SIG-M5 treated with dmso at 0.1 percent for 504 hours (cell line): ENCODE data around the gene STAC.
A peak's percentile ranks its signal among the peaks of the same experiment; 100 is the strongest.
"Not testable (repeated sequence)": the region's sequence is repeated elsewhere in the genome, so short reads cannot be mapped to it uniquely, and the experiment has no call there.

Experiments used
- DNase-seq: peaks from one replicate; lab custom pipeline; 2025; ENCODE audit not compliant: unreplicated experiment; lab: John Stamatoyannopoulos, UW

The STAC gene

DNA sequence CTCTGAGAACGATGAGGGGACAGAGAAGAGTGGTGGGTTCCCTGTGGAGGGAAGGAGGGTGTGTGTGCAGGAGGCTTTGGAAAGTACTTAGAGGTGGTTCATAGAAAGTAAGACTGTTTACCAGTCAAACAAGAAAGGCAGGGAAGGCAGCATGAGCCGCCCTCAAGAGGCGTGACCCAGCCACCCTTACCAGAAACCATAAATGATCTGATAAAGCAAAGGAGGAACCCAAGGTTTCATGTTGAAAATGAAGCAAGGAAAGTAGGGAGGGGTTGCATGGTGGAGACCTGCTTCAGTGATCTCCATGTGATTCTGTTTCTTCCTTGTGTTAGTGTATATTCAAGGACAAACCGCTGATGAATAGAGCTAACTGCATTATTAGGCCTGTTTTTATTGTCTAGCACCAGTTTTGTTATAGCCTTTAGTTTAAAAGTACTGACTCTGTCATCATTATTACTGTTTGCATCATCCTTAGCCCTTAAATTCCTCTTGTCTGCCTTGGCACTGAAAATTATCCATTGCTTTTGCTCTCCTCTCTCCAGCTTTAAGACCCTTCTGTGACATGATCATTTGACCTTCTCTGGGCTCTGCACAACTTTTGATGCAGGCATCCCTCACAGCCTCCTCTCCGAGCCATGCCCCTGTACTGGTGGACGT, 96.1 kb downstream of the STAC start:
- DNase-seq, result no peak

- no peak for DNase-seq
These were observed 97.4 kb downstream of the STAC start for GRCh38 chr3:36477655-36478054.

DNA sequence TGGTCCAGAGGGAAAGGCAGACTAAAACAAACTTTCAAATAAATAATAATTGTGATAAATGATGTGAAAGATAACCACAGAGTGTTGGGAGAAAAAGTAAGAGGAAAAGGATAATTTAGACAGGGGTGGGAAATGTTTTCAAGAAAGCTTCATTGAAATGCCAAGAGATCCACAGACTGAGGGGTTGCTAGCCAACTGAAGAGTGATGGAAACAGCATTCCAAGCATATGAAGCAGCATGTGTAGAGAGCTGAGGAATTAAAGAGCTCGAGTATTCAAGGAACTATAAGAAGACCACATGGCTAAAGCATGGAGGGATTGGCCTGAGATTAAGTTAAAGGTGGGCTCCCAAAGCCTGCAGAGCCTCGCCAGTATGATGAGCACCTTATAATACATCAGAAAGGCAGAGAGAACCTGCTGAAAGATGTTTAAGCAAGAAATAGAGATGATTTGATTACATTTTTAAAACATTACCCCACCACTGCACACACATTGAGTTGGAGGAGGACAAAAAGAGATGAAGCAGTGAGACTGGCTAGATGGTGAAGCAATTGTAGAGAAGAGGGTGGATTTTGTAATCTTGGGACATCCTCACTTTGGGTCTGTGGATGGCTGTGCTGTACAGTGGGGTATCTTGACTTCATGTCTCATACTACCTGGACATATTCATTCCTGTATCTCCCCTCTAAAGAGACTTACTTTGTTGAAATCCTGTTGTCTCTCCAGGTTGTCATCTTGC, 100.8 kb downstream of the STAC start:
- DNase-seq, result no peak

GRCh38 chr3:36482256-36482655, 102.0 kb downstream of the STAC start:
- peak; percentile 16 for DNase-seq

- DNase-seq, result no peak
These were observed 102.6 kb downstream of the STAC start for GRCh38 chr3:36482880-36483279.

DNA sequence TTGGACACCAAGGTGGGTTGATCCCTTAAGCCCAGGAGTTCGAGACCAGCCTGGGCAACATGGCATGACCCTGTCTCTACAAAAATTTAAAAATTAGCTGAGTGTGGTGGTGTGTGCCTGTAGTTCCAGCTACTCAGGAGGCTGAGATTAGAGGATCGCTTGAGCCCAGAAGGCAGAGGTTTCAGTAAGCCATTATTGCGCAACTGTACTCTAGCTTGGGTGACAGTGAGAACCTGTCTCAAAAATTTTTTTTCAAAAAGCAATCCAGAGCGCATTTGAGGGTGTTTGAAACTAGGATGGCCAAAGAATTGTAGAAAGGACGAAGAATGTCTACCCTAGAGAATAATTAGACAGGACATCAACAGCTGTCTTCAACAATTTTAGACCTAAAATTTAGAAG, 103.4 kb downstream of the STAC start:
- DNase-seq, result no peak

GRCh38 chr3:36484386-36484785, 104.1 kb downstream of the STAC start:
- DNase-seq, result no peak

GRCh38 chr3:36486009-36486795, 105.9 kb downstream of the STAC start:
- DNase-seq, result no peak

DNA sequence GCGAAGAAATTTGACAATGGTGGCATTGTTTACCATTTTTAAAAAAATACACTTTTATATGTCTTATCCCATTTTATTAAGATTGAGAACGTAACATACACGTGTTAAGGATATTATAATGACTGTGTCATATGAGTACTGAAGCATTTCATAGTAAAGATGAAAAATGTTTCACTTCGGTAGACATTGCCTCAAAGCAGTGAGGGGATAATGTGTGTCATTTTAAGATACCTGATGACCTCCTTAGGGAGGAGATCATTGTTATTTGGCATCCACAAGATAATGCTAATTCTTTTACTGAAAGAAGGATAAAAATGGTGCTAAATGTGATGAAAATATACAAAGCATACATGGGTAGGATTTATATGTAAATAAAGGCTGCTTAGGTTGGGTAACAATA, 107.3 kb downstream of the STAC start:
- no peak for DNase-seq

GRCh38 chr3:36488077-36488789, 107.9 kb downstream of the STAC start:
- no peak for DNase-seq

DNA sequence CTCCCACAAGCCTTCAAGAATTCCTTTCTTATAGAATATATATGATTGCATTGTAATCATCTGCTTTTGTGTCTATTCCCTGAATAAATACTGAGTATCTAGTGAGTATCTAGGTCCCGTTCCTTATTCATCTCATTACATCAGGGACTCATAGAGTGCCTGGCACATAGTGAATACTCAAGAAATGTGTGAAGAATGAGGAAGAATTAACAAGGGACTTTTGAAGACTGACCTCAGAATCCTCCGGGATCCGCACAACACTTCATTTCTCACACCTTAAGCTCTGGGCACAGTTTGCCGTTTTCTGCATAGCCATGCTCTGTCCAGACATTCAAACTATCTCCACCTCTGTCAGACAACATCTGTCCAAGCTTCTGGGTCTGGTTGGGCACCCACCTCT, 108.8 kb downstream of the STAC start:
- DNase-seq, result no peak

DNA sequence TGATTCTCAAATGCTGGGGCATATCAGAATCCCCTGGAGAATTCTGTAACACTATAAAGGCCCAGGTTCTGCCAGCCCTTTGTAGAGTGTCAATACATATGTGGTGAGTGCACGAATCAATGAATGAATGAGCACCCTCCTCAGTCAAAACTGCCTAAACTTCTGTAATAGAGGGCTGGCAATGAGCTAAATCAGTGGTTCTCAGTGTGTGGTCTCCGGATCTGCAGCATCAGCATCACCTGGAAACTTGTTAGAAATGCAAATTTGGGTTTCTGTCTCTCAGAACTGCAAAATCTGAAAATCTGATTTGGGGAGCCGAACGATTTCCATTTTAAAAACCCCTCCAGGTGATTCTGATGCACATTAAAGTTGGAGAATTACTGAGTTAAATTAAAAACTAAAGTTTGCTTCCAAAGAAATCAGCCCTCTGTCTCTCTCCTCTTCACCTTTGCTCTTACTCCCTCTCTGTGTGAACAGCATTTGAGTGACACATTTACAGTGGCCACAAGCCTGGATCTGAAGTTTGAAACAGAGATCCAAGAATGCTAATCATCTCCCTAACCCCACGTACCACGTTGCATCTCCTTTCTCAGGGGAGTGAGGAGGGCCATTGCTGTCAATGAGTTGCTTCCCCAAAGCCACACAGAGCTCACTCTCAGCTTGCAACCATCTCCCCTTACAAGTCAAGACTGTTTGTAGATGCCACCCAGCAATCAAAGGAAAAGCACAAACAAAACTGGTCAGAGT, 109.5 kb downstream of the STAC start:
- no peak for DNase-seq

- no peak for DNase-seq
These were observed 112.7 kb downstream of the STAC start for GRCh38 chr3:36493051-36493450.

- peak; percentile 54 for DNase-seq
These were observed 114.3 kb downstream of the STAC start for GRCh38 chr3:36494461-36495109.

GRCh38 chr3:36496684-36497633, 116.7 kb downstream of the STAC start:
- DNase-seq, result peak; percentile 25

- DNase-seq, result not testable (repeated sequence)
These were observed 119.7 kb downstream of the STAC start for GRCh38 chr3:36500053-36500452.

DNA sequence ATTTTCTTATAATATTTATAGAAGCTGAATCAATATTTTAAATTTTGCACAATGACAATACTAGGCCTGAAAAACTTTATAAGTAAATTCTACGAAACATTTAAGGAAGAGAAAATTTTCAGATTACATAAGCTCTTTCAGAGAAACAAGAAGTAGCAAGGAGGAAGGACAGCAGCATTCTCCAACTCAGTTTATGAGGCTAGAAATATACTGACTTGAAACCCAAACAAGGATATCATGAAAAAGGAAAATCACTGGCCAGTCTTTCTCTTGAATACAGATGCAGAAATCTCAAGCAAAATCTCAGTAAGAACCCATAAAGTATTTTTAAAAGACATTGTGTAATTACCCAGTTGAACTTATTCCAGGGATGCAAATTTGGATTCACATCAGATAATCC, 121.3 kb downstream of the STAC start:
- peak; percentile 57 for DNase-seq

DNA sequence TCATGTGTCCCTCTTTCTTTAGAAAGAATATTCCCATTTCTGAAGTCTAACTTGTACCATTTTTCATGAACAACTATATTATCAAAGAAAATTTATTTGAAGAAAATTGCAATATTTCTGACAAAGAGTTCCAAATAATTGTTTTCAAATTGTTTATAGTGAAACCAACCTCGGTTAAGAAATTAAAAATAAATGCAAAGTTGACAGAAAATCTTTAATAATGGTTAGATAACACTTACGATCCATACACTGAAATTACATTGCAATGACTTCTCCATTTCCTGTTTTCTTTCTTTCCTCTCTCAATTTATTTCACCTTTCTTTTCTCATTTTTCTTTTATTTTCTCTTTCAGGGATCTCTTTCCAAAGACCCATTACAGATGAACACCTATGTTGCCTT, 125.1 kb downstream of the STAC start:
- no peak for DNase-seq
